Thoracic aorta (tissue), 2 donors: ENCODE results near the gene TNS3. TPM values are rescaled to one million over a fixed set of nuclear protein-coding genes. Genes with fewer than 3 reads are reported as not detected.

ENCODE experiments used
- ATAC-seq: fragments of 150-250 bp; one replicate; pipeline ENCODE4 v1.8.0; 2017; ENCODE audit warnings: low read depth; ENCODE audit not compliant: insufficient number of reproducible peaks, low FRiP score
- DNase-seq: peaks from one replicate; pipeline ENCODE4 v3.0.0-alpha.2; 2020; ENCODE audit warnings: low spot score
- H3K27ac ChIP-seq, 2 donors: fragments of 200-600 bp; sonication (generic); 1 replicate in 1 of 2; 2 replicates in 1 of 2; pipeline ENCODE4 v1.5.1; 2016; ENCODE audit warnings: mild to moderate bottlenecking in 2 of 2, moderate library complexity in 2 of 2
- H3K27me3 ChIP-seq: fragments of 200-600 bp; sonication (generic); replicated peaks from 2 replicates; pipeline ENCODE4 v1.6.0; 2016; ENCODE audit warnings: mild to moderate bottlenecking; ENCODE audit not compliant: insufficient read depth
- H3K36me3 ChIP-seq: fragments of 200-600 bp; sonication (generic); one replicate; pipeline ENCODE4 v1.5.1; 2016
- H3K4me1 ChIP-seq, 2 donors: fragments of 200-600 bp; sonication (generic); 1 replicate in 1 of 2; 2 replicates in 1 of 2; pipeline versions ENCODE4 v1.5.1 to v1.6.0; 2016; ENCODE audit warnings: low read depth in 2 of 2, mild to moderate bottlenecking in 1 of 2; ENCODE audit not compliant: control insufficient read depth in 1 of 2
- H3K4me3 ChIP-seq: fragments of 200-600 bp; sonication (generic); 2 replicates; pipeline ENCODE4 v1.5.1; 2016; ENCODE audit warnings: mild to moderate bottlenecking
- H3K9me3 ChIP-seq: fragments of 200-600 bp; sonication (generic); 2 replicates; pipeline ENCODE4 v1.5.1; 2016
- total RNA-seq, 2 donors: library from RNA; depleted of rRNA; stranded (reverse); fragments of >200 nt; gene quantifications; one replicate each; pipeline versions ENCODE4 v1.1.0 to v1.2.3, GENCODE V29; 2016
- TF ChIP-seq, protein P1 (sequence below): fragments of 200-600 bp; sonication (generic); IDR thresholded peaks from one replicate; pipeline ENCODE4 v1.5.1; 2019; ENCODE audit warnings: antibody characterized with exemption

Gene TNS3
- total RNA-seq, 2 donors from 2014 or later: 138 to 151 TPM

- H3K27me3 ChIP-seq: no peaks in the 10 kb centered on the region
- no peaks in the 10 kb centered on the region for H3K9me3 ChIP-seq
- peaks cover 11 to 39% of the 10 kb centered on the region in 2 donors for H3K4me1 ChIP-seq
- H3K27ac ChIP-seq: peak overlapping the region in 1 of 2 donors; percentile 70
- TF ChIP-seq, protein P1, sequence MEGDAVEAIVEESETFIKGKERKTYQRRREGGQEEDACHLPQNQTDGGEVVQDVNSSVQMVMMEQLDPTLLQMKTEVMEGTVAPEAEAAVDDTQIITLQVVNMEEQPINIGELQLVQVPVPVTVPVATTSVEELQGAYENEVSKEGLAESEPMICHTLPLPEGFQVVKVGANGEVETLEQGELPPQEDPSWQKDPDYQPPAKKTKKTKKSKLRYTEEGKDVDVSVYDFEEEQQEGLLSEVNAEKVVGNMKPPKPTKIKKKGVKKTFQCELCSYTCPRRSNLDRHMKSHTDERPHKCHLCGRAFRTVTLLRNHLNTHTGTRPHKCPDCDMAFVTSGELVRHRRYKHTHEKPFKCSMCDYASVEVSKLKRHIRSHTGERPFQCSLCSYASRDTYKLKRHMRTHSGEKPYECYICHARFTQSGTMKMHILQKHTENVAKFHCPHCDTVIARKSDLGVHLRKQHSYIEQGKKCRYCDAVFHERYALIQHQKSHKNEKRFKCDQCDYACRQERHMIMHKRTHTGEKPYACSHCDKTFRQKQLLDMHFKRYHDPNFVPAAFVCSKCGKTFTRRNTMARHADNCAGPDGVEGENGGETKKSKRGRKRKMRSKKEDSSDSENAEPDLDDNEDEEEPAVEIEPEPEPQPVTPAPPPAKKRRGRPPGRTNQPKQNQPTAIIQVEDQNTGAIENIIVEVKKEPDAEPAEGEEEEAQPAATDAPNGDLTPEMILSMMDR: no peak
- H3K36me3 ChIP-seq: peaks cover 5% of the 10 kb centered on the region
- DNase-seq (no peak), ATAC-seq (no peak)
- no peak overlapping the region for H3K4me3 ChIP-seq
Observed at GRCh38 chr7:47521816-47522561, 59.9 kb downstream of the TNS3 start.

DNA sequence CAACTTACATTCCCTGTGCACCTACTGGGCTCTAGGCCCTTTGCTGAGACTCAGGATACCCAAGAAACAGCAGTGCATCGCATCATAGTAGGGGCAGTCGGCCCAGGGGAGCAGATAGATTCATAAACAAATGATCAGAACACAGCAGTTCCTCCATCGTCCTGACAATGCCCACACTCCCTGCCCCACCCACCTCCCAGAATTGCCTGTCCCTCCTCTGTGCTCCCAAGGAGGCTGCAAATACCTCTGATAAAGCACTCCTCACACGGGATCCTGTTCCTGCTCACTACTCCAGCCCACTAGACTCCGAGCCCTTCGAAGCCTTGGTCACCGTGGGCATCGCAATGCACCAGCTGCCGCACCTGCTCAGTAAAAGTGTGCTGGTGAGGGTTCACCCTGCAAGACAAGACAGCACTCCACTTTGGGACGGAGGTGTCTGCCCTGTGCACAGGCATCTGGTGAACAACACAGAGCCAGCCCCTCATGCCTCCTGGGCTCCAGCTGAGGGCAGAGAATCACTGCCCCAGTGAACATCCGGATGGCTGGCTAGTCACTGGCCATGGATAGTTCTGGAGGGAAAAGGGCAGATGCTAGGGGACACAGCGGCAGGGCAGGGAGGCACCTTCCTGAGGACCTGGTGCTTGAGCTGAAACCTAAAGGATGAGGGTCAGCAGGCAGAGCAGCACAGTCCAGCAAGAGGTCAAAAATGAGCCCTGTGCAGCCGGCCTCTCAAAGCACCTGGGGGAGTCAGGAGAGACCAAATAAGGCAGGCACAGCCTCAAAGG, 60.7 kb downstream of the TNS3 start:
- ATAC-seq: no peak

GRCh38 chr7:47520406-47520805, 61.5 kb downstream of the TNS3 start:
- H3K4me1 ChIP-seq: peaks cover 13 to 51% of the 10 kb centered on the region in 2 donors
- peak; percentile 51 for ATAC-seq
- DNase-seq: peak; percentile 53
- no peak overlapping the region for H3K4me3 ChIP-seq
- H3K27me3 ChIP-seq: no peaks in the 10 kb centered on the region
- H3K9me3 ChIP-seq: no peaks in the 10 kb centered on the region
- peak overlapping the region; percentile 64 to 70 for H3K27ac ChIP-seq
- H3K36me3 ChIP-seq: peaks cover under 1% of the 10 kb centered on the region
- TF ChIP-seq, protein P1: no peak

More for the DNA sequence above, 60.7 kb downstream of the TNS3 start:
- H3K27me3 ChIP-seq: no peaks in the 10 kb centered on the region
- H3K27ac ChIP-seq: peak overlapping the region; percentile 64 to 70
- H3K36me3 ChIP-seq: peaks cover 5% of the 10 kb centered on the region
- TF ChIP-seq, protein P1: no peak
- peaks cover 13 to 47% of the 10 kb centered on the region in 2 donors for H3K4me1 ChIP-seq
- no peak overlapping the region for H3K4me3 ChIP-seq
- no peaks in the 10 kb centered on the region for H3K9me3 ChIP-seq
- no peak for DNase-seq

GRCh38 chr7:47518827-47519226, 63.1 kb downstream of the TNS3 start:
- Histone ChIP-seq H3K4me1 (peaks cover 16 to 58% of the 10 kb centered on the region in 2 donors), H3K9me3 (no peaks in the 10 kb centered on the region), H3K27me3 (no peaks in the 10 kb centered on the region), H3K27ac (peak overlapping the region; percentile 64), H3K36me3 (no peaks in the 10 kb centered on the region), H3K4me3 (no peak overlapping the region)
- DNase-seq: no peak
- TF ChIP-seq, protein P1: no peak
- no peak for ATAC-seq

- Histone ChIP-seq H3K4me3 (no peak overlapping the region), H3K27me3 (no peaks in the 10 kb centered on the region), H3K4me1 (peaks cover 23 to 66% of the 10 kb centered on the region in 2 donors), H3K27ac (peak overlapping the region in 1 of 2 donors; percentile 52), H3K9me3 (no peaks in the 10 kb centered on the region), H3K36me3 (no peaks in the 10 kb centered on the region)
- ATAC-seq: no peak
- TF ChIP-seq, protein P1: no peak
- no peak for DNase-seq
Observed at GRCh38 chr7:47517821-47518480, 64.0 kb downstream of the TNS3 start.
